GM21717 (cell line): ENCODE measurements around the gene CFAP54.
"Not testable (repeated sequence)": the region's sequence is repeated elsewhere in the genome, so short reads cannot be mapped to it uniquely, and the experiment has no call there.

Experiments used
- ATAC-seq: cut with Tn5 transposase; IDR thresholded peaks from one replicate; pipeline ENCODE4 v1.9.1; 2021; ENCODE audit warnings: mild to moderate bottlenecking, moderate library complexity; ENCODE audit not compliant: unreplicated experiment

Gene CFAP54

DNA sequence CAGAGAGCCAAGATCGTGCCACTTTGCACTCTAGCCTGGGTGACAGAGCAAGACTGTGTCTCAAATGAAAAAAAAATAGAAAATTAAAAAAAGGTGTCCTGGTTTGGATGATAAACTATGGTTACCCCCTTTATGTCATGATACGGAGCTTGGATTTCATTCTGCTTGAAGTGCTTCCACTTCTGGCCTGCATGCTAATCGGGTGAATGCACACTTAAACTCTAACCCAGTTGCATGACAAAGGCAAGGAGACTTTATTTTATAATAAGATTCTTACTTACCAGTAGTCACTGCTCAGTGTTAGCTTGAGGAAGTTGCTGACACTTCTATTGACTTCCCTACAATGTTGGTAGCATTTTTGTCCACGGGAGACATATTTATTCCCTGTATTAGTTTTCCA is 24.3 kb downstream of the CFAP54 start:
- no peak for ATAC-seq

DNA sequence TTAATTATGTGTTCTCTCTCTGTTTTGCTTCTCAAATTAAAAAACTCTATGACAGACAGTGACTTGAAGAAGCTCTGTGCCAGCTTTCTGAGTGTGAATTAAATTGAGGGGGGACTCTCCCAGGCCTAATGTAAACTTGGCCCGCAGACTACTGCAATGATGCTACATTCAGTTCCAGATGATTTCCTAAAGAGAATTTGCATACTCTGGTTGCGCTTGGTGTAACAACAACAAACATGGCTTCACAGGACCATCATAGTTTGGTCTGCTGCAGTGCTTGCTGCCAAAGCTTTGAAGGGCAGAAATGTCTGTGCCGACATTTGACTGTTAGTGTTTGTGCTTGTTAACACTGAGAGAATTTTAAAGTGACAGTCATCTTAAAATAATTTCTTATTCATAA is 25.0 kb downstream of the CFAP54 start:
- peak; percentile 83 for ATAC-seq

GRCh38 chr12:96516472-96517430 is 27.4 kb downstream of the CFAP54 start:
- ATAC-seq = peak; percentile 64

GRCh38 chr12:96520767-96521166 is 31.4 kb downstream of the CFAP54 start:
- ATAC-seq = no peak

- ATAC-seq = no peak
Observed at GRCh38 chr12:96521895-96522682, 32.7 kb downstream of the CFAP54 start.

GRCh38 chr12:96522690-96523089 is 33.3 kb downstream of the CFAP54 start:
- ATAC-seq = no peak

DNA sequence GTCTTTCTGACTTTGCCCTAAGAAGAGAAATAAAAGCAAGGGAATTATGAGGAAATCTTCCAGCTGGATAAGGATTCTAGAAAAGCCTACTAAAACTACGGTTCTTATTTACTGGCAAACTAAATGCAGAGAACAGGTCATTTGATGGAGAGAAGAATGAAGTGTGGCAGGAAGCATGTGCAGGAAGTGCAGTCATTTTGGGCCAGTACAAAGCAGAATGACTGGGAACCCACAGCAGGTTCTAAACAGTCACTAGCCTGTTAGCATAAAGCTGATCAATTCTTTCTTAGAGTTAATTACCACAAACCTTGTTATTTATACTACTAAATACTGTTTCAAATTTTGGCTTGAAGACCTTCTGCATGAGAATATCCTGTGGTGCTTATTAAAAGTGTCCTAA is 36.7 kb downstream of the CFAP54 start:
- ATAC-seq = no peak

DNA sequence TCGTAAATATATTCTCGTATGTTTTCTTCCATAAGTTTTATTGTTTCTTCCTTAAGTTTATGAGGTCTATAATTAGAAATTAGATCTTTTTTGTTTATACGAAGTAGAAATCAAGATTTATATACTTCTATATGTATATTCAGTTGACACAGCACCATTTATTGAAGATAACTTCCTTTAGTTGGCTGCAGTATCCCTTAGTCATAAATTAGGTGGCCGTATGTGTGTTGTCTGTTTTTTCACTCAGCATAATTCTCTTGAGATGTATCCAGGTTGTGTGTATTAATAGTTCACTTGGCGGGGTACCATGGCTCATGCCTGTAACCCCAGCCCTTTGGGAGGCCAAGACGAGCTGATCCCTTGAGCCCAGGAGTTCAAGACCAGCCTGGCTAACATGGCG is 40.5 kb downstream of the CFAP54 start:
- ATAC-seq = no peak

DNA sequence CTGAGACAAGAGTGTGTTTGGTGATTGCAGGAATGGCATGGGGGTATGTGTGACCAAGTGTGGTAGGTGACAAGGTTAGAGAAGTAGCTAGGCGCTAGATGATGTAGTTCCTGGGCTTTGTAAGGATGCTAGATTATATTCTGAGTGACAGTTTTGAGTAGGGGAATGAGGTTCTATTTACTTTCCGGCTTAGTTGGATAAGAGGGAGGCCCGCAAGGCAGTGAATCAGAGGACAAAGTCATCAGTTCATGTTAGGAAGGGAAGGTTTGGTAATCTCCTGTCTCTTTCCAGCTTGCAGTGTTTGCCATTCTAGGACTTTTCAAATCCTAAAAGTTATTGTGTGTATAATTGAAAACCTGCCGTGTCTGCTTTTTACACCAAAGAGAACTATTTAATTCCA is 45.0 kb downstream of the CFAP54 start:
- no peak for ATAC-seq

- ATAC-seq = no peak
Observed at GRCh38 chr12:96548384-96548783, 59.0 kb downstream of the CFAP54 start.

GRCh38 chr12:96549341-96549740 is 60.0 kb downstream of the CFAP54 start:
- ATAC-seq = no peak

DNA sequence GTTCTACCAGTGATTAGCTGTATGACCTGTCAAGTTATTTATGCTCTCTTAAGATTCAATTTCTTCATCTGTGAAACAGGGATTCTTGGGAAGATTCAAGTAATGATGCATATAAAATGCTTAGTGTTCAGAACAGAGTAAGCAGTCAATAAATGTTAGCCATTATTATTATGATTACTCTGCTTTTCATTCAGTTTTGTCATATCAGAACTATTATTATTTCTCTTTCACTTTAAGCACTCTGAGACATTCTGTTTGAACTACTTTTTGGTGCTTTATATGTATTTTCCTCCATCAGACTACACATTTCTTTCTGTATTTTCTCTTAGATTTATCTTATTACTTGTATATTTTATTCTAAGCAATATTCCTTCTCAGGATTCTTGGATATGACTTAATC is 81.2 kb downstream of the CFAP54 start:
- ATAC-seq = peak; percentile 26

GRCh38 chr12:96571101-96571862 is 81.9 kb downstream of the CFAP54 start:
- ATAC-seq = peak; percentile 89

DNA sequence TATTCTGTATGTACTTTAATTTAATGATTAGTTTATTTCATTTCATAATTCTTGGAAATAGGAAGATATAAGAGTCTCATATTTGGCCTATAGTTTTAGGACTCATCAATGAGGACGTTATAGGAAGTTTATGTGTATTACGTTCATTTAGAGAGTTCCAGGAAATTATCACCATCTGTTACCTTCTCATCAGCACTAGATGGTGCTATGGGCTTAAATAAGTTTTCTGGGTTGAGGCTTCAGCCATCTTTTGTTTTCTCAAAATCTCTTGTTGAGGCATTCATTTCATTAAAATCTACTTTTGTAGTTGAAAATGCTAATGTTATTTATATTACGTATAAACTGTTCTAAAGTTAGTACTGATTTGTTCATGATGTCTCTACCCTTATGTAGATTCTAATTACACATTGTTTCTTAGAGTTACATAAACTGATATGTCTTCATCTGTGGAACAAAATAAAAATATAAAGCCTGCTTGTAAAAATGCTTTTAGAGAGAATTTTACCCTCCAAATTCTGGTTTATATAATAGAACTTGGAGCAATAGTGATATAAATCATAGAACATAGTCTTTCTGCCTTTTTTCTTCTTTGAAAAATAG is 89.2 kb downstream of the CFAP54 start:
- ATAC-seq = peak; percentile 93

GRCh38 chr12:96585977-96586376 is 96.6 kb downstream of the CFAP54 start:
- no peak for ATAC-seq

GRCh38 chr12:96587691-96588090 is 98.3 kb downstream of the CFAP54 start:
- ATAC-seq = no peak

DNA sequence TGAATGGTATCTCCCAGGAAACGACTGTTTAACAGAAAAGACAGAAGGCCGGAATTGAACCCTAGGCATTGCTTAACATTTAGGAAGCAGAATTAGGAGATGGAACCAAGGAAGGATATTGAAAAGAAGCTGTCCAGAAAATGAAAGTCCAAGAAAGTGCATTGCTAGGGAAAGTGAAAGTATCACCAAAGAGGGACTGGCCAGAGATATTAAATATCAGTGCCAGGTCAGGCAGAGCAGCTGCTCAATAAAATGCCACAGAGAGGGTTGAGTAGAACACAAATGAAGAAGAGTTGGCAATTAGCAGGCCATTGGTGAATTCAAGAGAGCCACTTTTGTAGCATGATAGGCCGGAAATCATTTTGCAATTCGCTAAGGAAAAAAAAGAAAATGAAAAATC is 101.6 kb downstream of the CFAP54 start:
- no peak for ATAC-seq

DNA sequence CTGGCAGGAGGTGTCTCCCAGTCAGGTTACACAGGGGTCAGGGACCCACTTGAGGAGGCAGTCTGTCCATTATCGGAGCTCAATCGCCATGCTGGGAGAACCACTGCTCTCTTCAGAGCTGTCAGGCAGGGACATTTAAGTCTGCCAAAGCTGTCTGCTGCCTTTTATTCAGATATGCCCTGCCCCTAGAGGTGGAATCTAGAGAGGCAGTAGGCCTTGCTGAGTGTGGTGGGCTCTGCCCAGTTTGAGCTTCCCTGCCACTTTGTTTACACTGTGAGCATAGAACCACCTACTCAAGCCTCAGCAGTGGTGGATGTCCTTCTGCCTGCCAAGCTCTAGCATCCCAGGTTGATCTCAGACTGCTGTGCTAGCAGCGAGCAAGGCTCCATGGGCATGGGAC is 115.0 kb downstream of the CFAP54 start:
- ATAC-seq = not testable (repeated sequence)

GRCh38 chr12:96605684-96606083 is 116.3 kb downstream of the CFAP54 start:
- ATAC-seq = no peak

DNA sequence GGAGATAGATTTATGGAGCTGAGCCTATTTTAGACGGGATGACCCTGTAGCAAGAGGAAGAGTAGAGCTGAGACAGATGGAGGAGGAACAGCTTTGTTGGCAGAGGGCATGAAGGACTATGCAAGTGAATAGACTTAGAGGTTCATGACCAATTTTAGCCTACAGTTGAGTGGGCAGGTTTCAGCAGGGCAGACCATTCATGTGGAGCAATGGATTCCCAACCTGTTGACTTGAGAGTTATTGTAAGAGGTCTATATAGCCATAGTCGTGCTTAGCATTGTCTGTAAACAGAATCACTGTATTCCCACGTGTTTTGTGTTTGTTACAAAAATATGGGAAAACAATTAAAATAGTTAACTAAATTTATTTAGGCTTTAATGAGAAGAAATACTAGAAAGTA is 116.8 kb downstream of the CFAP54 start:
- ATAC-seq = no peak

DNA sequence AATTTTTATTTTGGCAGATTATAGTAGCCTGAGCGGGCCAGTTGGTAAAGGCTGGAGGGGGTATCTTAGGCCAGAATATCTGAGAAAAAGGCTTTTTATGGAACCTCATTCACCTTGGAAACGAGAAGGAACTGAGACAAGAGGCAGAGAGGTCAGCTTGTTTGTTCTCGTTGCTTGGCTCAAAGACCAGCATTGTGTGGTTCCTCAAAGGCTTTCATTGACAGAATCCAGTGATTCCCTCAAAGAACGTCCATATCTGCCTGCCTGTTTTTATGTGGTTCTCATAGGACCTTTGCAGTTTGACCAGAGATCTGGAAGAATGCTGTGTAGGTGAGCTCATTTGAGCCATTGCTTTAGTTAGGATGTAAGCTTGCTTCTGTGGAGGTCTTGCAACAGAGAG is 117.3 kb downstream of the CFAP54 start:
- no peak for ATAC-seq
